ENCODE results near the gene SMIM41. TPM values are rescaled to one million over a fixed set of nuclear protein-coding genes. Genes with fewer than 3 reads are reported as not detected.

SMIM41 gene
- total RNA-seq, 1 experiment from 2014 or later: not detected

DNA sequence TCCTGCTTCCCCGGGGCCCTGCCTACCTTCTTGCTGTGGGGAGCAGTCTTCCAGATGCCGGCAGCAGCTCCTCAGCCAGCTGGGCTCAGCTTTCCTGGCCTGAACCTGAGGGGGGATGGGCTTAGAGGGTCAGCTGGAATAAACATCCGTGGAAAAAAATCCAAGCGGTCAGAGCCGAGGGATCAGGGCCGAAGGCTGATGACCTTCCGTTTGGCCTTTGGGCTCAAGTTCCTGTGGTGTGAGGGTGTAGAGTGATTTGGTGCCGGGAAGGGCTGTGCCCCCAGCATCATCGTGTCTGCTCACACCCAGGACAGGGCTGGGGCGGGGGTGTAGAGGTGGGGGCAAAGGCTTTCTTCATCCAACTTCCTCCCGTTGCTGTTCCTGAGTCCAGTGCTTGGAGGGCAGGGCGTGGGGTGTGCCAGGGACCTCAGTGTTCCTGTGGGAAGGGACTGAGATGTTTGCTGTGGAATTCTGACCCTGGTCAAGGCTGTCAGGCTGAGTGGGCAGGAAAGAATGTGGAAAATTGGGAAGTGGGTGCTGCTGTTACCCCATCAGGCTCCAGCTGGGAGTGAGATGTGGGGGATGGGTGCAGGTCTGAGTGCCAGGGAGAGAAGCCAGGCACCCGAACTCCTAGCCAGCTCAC is 2.6 kb downstream of the SMIM41 start:
- Histone ChIP-seq H3K4me3 (ENCODE audit: low read depth in 2 of 2, low read length in 2 of 2) (no peak overlapping the region), H3K27me3 (ENCODE audit: control insufficient read depth, insufficient read depth, low read length) (no peaks in the 10 kb centered on the region), H3K4me1 (ENCODE audit: control insufficient read depth, insufficient read depth, low read length) (peaks cover 7% of the 10 kb centered on the region; the same call in 1 of the 2 replicates), H3K36me3 (ENCODE audit: control insufficient read depth, insufficient read depth, low read length) (no peaks in the 10 kb centered on the region), H3K27ac (ENCODE audit: low read length) (no peak overlapping the region), H3K9me3 (ENCODE audit: control insufficient read depth, insufficient read depth, low read depth, low read length) (no peaks in the 10 kb centered on the region)
- no TSS peak for BruUV-seq (replicated peaks)
- intact Hi-C loops (cut with micrococcal nuclease; ENCODE audit: unreplicated experiment) (no loop called here), in situ Hi-C loops (cut with HindIII; ENCODE audit: low pct_unique_long_range_greater_than_20kb, low sequenced_read_pairs) (no loop called here)
- TF ChIP-seq POLR2AphosphoS5 (IDR thresholded peaks at IDR 0.05; ENCODE audit: low read depth, low read length) (no peak), TCF7L2 (IDR thresholded peaks at IDR 0.05; ENCODE audit: low read depth, low read length) (no peak)
- POLR2A ChIA-PET: no interaction called here
- DNase-seq (ENCODE audit: low read depth, low spot score) (no peak), ATAC-seq (no peak)
- CTCF ChIA-PET: interaction anchor here (0.6 to 3.7 kb wide), 7 partner anchors 11 to 103 kb away, joined by 3 to 47 read pairs (median 4); no protein-coding TSS in a partner anchor

DNA sequence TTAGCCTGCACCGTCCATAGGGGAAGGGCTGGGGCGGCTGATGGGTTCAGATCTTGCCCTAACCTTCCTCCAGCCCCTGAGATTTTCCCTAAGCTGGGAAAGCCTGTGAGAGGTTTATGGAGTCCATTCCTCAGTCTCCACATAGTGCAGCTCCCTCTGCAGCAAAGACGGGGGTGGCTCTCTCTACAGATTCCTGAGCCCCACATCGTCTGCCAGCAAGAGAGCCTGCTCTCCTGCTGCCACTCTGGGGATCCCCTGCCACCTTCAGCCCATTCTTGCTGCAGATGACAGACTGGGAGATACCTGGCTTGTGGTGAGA is 3.1 kb downstream of the SMIM41 start:
- H3K4me1 ChIP-seq (ENCODE audit: control insufficient read depth, insufficient read depth, low read length): peaks cover 7% of the 10 kb centered on the region; the same call in 1 of the 2 replicates
- peak; percentile 18 for ATAC-seq
- no peaks in the 10 kb centered on the region for H3K36me3 ChIP-seq (ENCODE audit: control insufficient read depth, insufficient read depth, low read length)
- CTCF ChIA-PET: interaction anchor here (0.6 to 3.7 kb wide), 7 partner anchors 11 to 104 kb away, joined by 3 to 47 read pairs (median 4); partner anchors contain the start of gene NR4A1
- H3K4me3 ChIP-seq (ENCODE audit: low read depth in 2 of 2, low read length in 2 of 2): no peak overlapping the region
- in situ Hi-C loops (cut with HindIII; ENCODE audit: low pct_unique_long_range_greater_than_20kb, low sequenced_read_pairs): no loop called here
- intact Hi-C loops (cut with micrococcal nuclease; ENCODE audit: unreplicated experiment): no loop called here
- no peak overlapping the region for H3K27ac ChIP-seq (ENCODE audit: low read length)
- TF ChIP-seq, protein P1, sequence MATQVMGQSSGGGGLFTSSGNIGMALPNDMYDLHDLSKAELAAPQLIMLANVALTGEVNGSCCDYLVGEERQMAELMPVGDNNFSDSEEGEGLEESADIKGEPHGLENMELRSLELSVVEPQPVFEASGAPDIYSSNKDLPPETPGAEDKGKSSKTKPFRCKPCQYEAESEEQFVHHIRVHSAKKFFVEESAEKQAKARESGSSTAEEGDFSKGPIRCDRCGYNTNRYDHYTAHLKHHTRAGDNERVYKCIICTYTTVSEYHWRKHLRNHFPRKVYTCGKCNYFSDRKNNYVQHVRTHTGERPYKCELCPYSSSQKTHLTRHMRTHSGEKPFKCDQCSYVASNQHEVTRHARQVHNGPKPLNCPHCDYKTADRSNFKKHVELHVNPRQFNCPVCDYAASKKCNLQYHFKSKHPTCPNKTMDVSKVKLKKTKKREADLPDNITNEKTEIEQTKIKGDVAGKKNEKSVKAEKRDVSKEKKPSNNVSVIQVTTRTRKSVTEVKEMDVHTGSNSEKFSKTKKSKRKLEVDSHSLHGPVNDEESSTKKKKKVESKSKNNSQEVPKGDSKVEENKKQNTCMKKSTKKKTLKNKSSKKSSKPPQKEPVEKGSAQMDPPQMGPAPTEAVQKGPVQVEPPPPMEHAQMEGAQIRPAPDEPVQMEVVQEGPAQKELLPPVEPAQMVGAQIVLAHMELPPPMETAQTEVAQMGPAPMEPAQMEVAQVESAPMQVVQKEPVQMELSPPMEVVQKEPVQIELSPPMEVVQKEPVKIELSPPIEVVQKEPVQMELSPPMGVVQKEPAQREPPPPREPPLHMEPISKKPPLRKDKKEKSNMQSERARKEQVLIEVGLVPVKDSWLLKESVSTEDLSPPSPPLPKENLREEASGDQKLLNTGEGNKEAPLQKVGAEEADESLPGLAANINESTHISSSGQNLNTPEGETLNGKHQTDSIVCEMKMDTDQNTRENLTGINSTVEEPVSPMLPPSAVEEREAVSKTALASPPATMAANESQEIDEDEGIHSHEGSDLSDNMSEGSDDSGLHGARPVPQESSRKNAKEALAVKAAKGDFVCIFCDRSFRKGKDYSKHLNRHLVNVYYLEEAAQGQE (IDR thresholded peaks at IDR 0.05; ENCODE audit: insufficient read depth in 1 of 2, low read depth in 2 of 2, low read length in 1 of 2): no peak
- TF ChIP-seq, protein P2, sequence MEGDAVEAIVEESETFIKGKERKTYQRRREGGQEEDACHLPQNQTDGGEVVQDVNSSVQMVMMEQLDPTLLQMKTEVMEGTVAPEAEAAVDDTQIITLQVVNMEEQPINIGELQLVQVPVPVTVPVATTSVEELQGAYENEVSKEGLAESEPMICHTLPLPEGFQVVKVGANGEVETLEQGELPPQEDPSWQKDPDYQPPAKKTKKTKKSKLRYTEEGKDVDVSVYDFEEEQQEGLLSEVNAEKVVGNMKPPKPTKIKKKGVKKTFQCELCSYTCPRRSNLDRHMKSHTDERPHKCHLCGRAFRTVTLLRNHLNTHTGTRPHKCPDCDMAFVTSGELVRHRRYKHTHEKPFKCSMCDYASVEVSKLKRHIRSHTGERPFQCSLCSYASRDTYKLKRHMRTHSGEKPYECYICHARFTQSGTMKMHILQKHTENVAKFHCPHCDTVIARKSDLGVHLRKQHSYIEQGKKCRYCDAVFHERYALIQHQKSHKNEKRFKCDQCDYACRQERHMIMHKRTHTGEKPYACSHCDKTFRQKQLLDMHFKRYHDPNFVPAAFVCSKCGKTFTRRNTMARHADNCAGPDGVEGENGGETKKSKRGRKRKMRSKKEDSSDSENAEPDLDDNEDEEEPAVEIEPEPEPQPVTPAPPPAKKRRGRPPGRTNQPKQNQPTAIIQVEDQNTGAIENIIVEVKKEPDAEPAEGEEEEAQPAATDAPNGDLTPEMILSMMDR (IDR thresholded peaks at IDR 0.05): no peak
- TF ChIP-seq TCF7L2 (IDR thresholded peaks at IDR 0.05; ENCODE audit: low read depth, low read length) (no peak), SIN3A (IDR thresholded peaks at IDR 0.05; ENCODE audit: borderline replicate concordance, insufficient read depth, low read depth, low read length) (no peak), POLR2AphosphoS5 (IDR thresholded peaks at IDR 0.05; ENCODE audit: low read depth, low read length) (no peak)
- BruUV-seq (replicated peaks): no TSS peak
- DNase-seq (ENCODE audit: low read depth, low spot score): no peak
- H3K27me3 ChIP-seq (ENCODE audit: control insufficient read depth, insufficient read depth, low read length): no peaks in the 10 kb centered on the region
- H3K9me3 ChIP-seq (ENCODE audit: control insufficient read depth, insufficient read depth, low read depth, low read length): no peaks in the 10 kb centered on the region
- POLR2A ChIA-PET: no interaction called here

All from Panc1 (cell line).